Fibroblast of skin of right quadriceps (primary cell): ENCODE measurements around the gene NFIX.
A peak's percentile ranks its signal among the peaks of the same experiment; 100 is the strongest.

ENCODE experiments used
- DNase-seq: peaks from one replicate; pipeline ENCODE4 v3.0.0-alpha.2; 2013

NFIX gene

DNA sequence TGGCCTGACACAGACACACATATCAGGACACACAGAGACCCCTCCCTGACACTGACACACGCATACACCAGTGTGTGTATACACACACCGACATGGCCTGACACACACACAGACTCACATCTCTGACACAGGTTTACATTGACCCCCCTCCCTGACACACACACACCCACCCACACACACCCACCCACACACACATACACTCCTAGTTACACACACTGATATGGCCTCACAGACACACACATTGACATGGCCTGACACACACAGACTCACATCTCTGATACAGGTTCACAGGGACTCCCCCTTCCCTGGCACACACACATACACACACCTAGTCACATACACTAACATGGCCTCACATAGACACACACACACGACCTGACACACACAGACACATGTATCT lies 4.4 kb upstream of the NFIX start:
- no peak for DNase-seq

DNA sequence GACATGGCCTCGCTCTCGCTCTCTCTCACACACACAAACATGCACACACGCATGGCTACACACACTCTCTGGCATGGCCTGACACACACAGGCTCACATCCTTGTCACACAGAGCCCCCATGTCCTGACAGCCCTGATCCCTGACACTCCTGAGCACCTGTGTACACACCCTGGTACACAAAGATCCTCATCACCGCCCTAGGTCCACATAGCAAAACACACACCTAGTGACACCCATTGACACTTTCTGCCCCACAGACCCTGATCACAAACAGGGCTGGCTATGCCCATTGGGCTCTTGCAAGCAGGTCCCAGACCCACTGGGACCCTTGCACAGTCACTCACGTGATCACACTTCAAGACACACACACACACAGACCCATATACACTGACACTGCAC lies 4.0 kb upstream of the NFIX start:
- no peak for DNase-seq

DNA sequence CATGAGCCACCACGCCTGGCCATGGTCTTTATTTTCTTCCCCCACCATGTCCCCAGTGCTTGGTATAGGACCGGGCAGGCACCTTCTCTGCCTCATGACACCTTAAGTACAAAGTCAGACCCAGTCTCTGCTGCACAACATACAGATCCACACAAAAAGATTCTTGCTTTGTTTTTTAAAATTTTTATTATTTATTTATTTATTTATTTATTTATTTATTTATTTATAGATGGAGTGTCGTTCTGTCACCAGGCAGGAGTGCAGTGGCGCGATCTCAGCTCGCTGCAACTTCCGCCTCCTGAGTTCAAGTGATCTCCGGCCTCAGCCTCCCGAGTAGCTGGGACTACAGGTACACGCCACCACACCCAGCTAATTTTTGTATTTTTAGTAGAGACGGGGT lies 2.5 kb upstream of the NFIX start:
- DNase-seq = no peak

DNA sequence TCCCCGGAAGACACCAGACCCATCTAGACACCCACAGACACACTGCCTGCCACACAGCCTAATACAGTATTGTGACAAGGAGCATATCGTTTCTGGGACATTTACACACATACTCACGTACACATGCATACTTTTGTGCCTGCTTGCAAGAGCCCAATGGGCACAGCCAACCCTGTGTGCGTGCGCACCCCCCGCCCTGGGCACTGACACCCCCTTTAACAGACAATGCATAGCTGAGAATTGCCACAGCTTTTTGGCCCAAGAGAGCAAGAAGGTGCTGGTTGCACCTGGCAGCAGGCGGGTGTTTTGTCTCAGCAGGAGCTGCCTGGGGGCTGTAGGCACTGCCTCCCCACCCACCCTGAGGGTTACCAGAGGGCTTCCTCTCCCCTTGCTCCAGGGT lies 1.7 kb upstream of the NFIX start:
- DNase-seq = no peak

DNA sequence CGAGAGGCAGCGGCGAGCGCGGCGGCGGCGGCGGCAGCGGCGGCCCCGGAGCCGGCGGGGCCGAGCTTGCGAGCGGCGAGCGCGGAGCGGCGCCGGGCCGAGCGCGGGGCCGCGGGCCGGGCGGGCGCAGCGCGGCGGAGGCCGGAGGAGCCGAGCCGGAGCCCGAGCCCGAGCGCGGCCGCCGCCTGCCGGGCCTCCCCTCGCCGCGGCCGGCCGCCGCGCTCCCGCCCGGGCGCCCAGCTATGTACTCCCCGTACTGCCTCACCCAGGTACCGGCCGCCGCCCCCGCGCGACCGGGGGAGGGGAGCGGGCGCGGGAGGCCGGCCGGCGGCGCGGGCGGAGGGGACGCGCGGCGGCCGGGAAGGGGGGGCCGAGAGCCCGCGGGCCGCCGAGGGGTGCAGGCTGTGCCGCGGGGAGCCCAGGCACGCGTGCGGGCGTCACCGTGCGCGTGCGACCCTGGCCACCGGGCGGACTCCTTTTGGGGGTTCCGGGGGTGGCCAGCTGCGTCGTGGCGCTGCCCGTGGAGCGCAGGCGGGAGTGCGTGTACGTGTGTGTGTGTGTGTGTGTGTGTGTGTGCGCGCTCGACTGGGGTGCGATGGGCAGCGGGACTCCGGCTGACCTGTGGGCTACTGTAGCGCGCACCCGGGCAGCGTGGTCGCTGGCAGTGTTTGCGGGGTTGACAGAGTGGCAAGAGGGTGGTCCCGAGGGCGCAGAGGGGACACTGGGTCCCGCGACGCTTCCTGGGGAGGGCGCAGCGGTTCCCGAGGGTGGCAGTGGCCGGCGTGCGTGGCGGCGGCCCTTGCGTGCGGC lies 526 bp downstream of the NFIX start:
- DNase-seq = peak; percentile 29

DNA sequence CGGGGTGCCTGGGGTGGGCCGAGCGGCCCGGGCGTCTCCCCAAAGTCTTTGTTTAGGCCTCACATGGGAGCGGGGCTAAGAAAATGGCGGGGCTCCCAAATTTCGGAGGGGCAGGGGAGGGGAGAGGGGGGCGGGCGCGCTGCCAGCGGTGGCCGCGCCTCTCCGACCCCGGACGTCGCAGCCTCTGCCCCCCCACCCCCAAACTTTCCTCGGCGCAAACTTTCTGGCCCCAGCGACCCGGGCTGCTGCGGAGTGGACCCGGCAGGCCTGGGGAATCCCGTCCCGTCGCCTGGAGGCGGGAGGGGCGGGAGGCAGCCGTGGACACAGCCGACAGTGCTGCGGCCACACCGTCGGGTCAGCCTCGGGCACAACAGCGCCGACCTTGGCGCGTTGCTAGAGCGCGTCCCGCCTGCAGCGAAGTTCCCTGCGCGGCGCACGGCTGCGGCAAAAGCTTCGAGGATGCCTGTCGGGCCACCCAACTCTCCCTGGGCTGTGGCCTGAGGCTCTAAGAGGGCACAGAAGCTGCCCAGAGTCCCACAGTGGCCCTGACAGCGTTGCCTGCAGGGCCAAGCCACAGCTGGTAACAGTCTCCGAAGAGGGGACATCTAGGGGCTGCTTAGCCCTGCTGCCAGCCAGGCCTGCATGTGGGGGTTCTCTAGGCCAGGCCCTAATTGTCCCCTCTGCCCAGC lies 1.3 kb downstream of the NFIX start:
- DNase-seq = no peak

DNA sequence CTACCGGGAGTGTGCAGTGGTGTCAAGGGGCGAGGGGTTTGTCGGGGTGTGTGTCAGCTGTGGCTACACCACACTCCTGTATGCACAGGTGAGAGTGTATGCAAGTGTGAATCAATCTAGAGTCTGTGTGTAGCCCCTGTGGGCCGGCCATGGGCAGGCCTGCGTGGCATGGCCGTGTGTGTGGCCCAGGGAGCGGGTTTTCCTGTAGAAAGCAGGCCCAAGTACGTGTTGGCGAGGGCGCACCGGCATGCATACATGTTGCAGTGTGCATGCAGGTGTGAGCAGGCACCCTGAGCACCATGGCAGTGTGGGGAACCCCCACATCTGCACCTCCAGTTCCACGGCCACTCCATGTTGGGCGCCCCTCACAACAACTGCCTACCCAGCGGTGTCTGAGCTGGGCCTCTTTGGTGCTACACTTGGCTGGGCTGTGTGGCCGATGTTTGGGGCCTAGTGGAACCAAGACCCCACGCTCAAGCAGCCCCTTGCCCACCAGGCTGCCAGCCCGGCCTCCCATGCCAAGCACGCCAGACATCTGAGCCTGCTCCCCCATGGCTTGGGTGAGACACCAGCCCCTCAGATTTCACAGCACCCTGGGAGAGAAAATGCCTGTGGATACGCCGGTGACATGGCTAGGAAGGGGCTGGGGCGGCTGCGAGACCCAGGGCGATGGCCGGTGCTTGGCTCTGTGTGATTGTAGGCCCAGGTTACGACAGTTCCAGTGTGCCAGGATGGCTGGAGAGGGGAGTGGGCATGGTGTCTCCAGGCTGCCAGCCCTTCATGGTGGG lies 2.1 kb downstream of the NFIX start:
- no peak for DNase-seq

DNA sequence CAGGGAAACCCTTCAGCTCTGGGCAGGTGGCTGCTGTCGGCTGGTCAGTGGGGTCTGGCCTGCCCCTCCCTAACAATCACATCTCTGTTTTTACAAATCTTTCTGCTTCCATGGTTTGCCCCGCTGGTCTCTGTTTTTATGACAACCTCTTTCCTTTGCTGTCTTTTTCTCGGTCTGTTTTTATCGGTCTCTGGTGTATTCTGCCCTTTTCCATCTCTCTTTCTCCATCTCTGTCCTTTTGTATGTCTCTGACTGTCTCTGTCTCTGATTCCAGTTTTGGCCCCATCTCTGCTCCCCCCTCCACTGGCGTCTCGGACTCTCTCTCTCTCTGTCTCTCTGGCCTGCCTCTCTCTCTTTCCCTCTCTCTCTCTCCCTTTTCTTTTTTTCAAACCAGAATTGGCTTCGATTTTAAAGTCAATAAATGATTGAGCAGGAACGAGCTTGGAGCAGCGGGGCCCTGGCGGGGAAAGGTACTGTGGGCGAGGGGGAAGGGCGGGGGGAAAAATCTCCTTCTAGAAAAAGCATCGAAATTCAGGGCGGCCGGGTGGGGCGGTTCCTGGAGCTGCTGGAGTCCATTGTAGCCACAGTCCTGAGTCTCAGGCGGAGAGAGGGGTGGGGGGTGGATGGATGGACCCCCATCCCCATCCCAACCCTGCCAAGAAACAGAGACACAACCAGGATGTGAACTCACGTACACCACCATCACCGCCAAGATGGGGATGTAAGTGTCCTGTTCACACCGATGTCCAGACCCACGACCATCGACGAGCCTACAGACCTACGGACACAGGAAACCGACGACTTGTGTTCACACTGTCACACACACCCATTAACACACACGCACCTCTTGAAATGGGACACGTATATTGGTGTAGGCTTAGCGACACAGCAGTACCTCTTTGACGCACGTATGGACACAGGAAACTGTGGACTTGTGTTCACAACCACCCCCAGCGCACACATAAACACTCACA lies 3.0 kb downstream of the NFIX start:
- no peak for DNase-seq

DNA sequence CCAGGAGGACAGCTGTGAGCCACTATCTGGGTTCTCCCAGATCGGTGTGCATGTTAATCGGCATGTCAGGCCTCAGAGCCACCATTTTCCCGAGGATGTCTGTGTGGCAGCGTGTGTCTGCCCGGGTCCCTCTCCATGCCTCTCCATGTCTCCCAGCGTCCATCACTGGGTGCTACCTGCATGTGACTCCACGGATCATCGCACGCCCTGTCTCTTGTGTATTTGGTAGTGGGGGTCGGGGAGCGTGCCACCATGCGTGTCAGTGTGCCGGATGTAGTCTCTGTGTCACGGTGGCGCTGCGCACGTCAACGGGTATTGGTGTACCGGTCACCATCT lies 5.9 kb downstream of the NFIX start:
- DNase-seq = no peak

DNA sequence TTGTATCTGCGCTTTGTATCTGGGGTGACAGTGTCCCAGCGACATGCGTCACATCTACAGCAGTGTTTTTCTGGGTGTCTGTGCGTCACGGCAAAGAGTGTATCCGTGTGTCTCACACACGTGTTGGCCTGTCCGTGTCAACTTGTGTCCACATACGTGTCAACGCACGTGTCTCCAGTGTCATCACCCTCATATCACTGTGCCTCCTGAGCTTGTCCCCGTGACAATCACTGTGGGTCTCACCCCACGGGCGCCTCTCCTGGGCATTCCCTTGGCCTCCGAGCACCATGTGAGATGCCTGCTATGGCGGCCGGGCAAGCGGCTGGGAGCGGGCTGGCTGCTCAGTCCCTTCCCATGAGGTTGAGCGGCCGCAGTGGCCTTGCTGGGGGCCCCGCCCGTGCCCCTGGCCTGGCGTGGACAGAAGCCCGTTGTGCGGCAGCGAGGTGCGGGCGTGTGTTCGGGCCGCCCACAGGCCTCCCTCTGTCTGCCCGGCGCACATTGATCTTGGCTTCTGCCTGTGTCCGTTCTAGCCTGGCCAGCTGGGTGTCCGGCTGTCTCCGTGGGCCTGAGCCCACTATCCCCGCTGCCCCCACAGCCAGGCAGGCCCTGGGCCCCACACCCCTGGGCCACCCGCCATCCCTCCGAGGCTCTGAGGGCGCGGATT lies 6.4 kb downstream of the NFIX start:
- DNase-seq = no peak

DNA sequence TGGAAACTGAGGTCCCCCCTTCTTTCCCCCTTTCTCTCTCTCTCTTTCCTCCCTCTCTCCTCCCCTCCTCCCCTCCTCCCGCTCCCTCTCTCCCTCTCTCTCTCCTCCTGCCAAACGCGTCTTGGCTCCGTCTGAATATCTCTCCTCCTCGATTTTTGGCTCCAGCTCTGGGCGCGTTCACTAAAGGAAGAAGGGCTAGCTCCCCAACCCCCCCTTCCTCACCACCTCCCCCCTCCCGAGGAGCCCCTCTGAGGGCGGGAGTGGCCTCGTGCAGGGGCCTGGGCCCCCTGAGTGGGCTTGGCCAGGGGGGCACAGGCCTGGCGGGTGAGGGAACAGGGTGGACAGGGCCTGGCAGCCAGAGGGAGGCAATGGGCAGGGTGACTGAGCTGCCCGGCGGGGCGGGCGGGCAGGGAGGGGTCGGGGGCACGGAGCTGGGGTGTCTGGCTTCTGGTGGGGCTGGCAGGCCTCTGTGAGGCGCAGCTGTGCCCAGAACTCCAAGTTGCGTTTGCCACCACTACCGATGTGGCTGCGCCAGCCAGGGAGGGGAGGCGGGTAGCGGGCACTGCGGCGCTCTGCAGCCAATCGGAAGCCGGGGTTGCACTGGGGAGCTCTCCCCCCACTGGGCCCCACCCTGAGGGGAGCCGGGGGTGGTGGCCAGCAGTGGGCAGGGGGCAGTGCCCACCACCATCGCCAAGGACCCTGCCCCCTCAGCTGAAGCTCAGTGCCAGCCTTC lies 7.1 kb downstream of the NFIX start:
- DNase-seq = no peak

DNA sequence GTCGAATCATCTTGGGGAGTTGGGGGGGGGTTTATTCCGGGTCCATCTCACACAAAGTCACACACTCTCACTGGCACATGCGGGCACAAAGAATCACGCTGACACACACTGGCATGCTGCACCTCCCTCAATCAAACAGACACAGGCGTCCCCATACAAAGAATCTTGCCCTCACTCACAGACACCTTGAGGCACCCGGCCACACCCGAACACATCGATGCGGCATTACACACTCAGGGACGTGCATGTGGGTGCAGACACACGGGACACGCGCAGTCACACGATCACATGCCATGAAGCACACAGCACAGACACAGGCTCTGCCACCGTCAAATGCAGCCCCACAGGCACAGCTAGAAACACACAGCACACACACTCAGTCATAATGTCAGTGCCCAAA lies 7.8 kb downstream of the NFIX start:
- DNase-seq = no peak

DNA sequence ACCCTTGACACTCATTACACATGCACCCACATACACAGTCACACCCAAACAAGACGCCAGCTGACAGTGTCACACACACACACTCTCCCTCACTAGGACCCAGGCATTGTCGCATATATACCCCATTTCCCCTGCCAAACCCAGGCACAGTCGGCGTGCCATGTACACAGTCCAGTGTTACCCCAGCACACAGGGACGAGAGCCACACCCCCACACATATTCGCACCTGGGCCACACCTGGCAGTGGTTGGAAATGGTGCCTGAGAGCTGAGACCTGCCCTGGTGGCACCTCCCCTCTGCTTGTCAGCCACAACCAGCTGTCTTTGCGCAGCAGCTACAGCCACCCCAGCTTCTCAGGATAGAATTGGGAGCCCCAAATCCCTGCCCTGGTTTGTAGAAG lies 9.0 kb downstream of the NFIX start:
- no peak for DNase-seq

DNA sequence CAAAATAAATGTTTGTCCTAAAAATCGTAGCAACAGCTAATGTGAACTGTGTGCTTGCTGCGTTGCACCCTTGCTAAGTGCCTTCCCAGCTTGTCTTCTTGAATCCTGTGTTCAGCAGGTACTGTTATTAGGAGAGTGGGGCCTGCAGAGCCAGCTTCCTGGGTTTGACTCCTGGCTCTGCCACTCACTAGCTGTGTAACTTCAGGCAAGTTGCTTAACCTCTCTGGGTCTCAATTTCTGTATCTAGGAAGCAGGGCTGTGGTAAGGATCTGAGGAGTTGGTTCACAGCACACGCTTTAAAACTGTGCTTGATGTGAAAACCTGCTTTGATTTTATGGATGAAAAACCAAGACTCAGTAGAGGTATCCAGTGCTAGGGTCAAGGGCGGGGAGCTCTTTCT lies 10.0 kb downstream of the NFIX start:
- no peak for DNase-seq

DNA sequence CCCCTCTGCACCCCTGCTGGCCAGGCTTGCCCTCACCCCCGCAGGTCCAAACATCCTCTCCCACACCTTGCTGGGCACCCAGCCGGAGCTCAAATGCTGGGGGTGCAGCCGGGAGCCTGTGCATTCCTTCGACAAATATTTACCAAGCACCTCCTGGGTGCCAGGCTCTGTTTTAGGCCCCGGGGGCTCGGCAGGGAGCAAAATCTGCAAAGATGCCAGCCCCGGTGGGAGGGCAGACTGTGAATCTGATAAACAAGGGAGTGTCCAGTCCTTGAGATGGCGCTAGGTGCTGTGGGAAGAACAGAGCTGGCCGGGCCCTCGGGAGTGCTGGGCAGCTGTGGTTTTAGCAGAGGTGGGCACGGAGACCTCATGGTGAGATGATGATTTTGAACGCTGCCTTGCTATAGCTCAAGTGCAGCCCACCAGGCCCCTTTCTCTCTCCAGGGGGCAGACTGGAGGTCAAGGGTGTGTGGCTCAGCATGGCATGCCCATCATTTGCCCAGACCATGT lies 10.6 kb downstream of the NFIX start:
- no peak for DNase-seq

DNA sequence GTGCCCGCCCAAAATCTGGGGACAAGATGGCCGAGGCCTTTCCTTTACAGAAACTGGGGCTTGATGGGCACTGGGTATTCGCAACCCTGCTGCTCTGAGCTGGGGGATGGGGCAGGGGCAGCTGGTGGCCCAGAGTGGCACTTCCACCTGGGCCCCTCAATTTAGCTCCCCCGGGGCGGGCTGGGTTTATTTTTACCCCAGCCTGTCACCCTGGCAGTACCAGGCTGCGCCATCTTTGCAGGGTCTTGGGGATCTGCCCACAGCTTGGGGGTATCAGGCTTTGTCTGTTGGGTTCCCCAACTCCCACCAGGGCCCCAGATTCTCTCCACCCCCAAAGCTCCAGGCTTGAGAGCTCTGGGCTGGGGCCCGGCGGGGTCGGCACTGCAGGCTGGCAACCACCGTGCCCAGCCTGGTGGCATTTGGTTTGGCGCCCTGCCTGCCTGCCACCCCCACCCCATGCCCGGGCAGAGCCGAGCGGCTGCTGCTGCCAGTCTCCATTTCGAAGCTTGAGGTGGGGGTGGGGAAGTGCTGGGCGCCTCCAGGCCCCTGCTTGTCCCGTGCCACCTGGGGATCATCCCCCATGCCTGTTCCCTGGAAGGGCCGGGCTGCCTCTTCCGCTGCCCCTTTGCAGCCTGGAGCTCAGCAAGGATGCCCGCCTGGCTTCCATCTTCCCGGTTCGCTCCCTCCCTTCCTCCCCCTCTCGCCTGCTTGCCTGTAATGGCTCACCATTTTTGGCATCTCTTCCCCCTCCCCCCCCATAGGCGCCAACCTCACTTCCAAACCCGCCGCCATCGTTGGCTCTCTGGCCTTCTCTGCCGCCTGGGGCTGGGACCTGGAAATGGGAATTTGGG lies 11.4 kb downstream of the NFIX start:
- DNase-seq = no peak

DNA sequence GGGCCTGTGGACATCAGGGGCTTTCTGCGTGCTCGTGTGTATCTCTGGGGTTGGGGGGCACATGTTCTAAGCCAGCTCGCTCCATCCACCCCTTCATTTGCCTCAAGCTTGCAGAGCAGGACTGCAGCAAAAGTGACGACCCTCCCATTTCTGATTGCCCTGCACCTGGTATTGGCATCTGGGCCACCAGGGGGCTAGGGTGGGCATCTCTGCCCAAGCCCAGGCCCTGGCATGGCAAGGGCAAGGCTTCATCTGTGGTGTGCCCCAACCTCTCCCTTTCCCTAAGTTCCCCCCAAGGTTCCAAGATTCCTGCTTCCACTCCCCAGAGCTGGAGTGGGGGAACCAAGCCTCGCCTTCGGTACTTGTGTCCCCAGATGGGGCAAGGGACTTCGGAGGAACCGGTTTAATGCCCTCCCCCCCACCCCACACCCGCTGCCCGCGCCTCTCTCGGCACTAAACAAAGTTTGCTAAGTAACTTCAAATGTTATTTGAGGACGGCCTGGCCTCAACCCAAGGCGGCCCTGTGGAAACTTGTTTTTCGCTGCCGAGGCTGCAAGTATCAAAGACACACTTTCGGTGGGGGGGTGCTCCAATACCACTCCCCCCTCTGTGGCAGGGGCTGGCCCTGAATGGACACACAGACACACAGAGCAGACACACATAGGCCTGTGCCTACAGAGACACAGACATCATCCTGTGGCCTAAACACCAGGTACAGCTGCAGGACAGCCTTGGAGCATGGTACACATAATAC lies 12.2 kb downstream of the NFIX start:
- DNase-seq = no peak

DNA sequence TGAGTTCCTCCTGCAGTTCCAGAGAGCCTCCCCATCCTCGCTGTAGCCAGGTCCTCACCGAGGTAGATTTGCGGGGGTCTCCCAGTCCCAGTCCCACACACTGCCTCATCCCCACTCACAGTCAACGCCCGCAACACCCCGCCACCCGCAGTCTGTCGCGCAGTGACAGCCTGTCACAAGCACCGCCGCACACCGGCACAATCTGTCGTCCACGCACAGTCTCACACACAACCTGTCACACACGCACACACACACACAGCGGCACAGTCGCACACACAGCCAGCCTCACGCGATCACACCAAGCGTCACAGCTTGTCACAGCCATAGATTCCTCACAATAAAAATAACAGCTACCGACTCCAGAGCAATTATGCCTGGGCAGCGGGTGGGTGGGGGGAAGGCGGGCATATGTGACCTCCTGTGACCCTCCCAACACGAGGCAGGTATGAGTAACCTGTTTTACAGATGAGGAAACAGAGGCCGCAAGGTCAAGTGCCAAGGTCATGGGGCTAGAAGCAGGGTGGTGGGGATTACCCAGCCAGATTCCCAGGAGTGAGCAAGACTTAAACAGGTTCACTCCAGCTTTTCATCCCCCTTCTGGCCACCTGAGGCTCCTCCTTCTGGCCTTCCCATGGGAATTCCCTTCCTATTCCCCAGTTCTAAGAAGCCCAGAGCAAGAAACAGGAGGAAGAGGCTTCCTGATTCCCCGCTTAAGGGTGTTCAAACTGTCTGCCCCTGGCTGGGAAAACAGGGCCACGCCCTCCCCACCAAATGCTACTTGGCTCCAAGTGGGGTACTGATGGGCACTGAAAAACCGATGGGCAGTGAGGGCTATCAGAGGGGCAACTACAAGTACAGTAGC lies 13.9 kb downstream of the NFIX start:
- no peak for DNase-seq
